Measurements from ENCODE around the gene B4GALT3.

Gene B4GALT3

GRCh38 chr1:161190962-161191521 lies 13.7 kb upstream of the B4GALT3 start:
- no peak for TF ChIP-seq TEAD4 (IDR thresholded peaks at IDR 0.05)
- TF ChIP-seq CEBPB (IDR thresholded peaks at IDR 0.05) = no peak
- no peak for TF ChIP-seq CREB1 (IDR thresholded peaks at IDR 0.05; ENCODE audit: low read depth)
- no peak for TF ChIP-seq YY1 (IDR thresholded peaks at IDR 0.05; ENCODE audit: low read depth)
- TF ChIP-seq TCF12 (IDR thresholded peaks at IDR 0.05; ENCODE audit: low read depth) = no peak
- TF ChIP-seq EGR1 (IDR thresholded peaks at IDR 0.05) = no peak
- no peak for TF ChIP-seq MAX (IDR thresholded peaks at IDR 0.05)
- TF ChIP-seq USF1 (IDR thresholded peaks at IDR 0.05) = no peak
- no peak for TF ChIP-seq REST (IDR thresholded peaks at IDR 0.05; ENCODE audit: low read depth)
- no peak for TF ChIP-seq EP300 (IDR thresholded peaks at IDR 0.05; ENCODE audit: borderline replicate concordance)
- no peak for TF ChIP-seq FOXM1 (IDR thresholded peaks at IDR 0.05; ENCODE audit: borderline replicate concordance, low read depth)
- no peak for TF ChIP-seq RAD21 (IDR thresholded peaks at IDR 0.05; ENCODE audit: low read depth)
- no peak for TF ChIP-seq ZBTB7A (IDR thresholded peaks at IDR 0.05; ENCODE audit: low read depth)
- no peak for TF ChIP-seq TAF1 (IDR thresholded peaks at IDR 0.05; ENCODE audit: low read depth)
- no peak for TF ChIP-seq NFIC (IDR thresholded peaks at IDR 0.05)

GRCh38 chr1:161189036-161189435 lies 11.7 kb upstream of the B4GALT3 start:
- TF ChIP-seq CREB1 (IDR thresholded peaks at IDR 0.05; ENCODE audit: low read depth) (no peak), YY1 (IDR thresholded peaks at IDR 0.05; ENCODE audit: low read depth) (no peak), CEBPB (IDR thresholded peaks at IDR 0.05) (no peak), TCF12 (IDR thresholded peaks at IDR 0.05; ENCODE audit: low read depth) (no peak), EGR1 (IDR thresholded peaks at IDR 0.05) (no peak), TEAD4 (IDR thresholded peaks at IDR 0.05) (no peak), MAX (IDR thresholded peaks at IDR 0.05) (no peak), RAD21 (IDR thresholded peaks at IDR 0.05; ENCODE audit: low read depth) (no peak), USF1 (IDR thresholded peaks at IDR 0.05) (no peak), NFIC (IDR thresholded peaks at IDR 0.05) (no peak), EP300 (IDR thresholded peaks at IDR 0.05; ENCODE audit: borderline replicate concordance) (no peak), TAF1 (IDR thresholded peaks at IDR 0.05; ENCODE audit: low read depth) (no peak), FOXM1 (IDR thresholded peaks at IDR 0.05; ENCODE audit: borderline replicate concordance, low read depth) (no peak), ZBTB7A (IDR thresholded peaks at IDR 0.05; ENCODE audit: low read depth) (no peak), REST (IDR thresholded peaks at IDR 0.05; ENCODE audit: low read depth) (no peak)

GRCh38 chr1:161188381-161188780 lies 11.1 kb upstream of the B4GALT3 start:
- TF ChIP-seq EP300 (IDR thresholded peaks at IDR 0.05; ENCODE audit: borderline replicate concordance) = no peak
- TF ChIP-seq RAD21 (IDR thresholded peaks at IDR 0.05; ENCODE audit: low read depth) = no peak
- TF ChIP-seq MAX (IDR thresholded peaks at IDR 0.05) = no peak
- TF ChIP-seq CREB1 (IDR thresholded peaks at IDR 0.05; ENCODE audit: low read depth) = no peak
- no peak for TF ChIP-seq FOXM1 (IDR thresholded peaks at IDR 0.05; ENCODE audit: borderline replicate concordance, low read depth)
- TF ChIP-seq USF1 (IDR thresholded peaks at IDR 0.05) = no peak
- no peak for TF ChIP-seq TEAD4 (IDR thresholded peaks at IDR 0.05)
- TF ChIP-seq TCF12 (IDR thresholded peaks at IDR 0.05; ENCODE audit: low read depth) = no peak
- TF ChIP-seq REST (IDR thresholded peaks at IDR 0.05; ENCODE audit: low read depth) = no peak
- no peak for TF ChIP-seq ZBTB7A (IDR thresholded peaks at IDR 0.05; ENCODE audit: low read depth)
- TF ChIP-seq TAF1 (IDR thresholded peaks at IDR 0.05; ENCODE audit: low read depth) = no peak
- no peak for TF ChIP-seq YY1 (IDR thresholded peaks at IDR 0.05; ENCODE audit: low read depth)
- no peak for TF ChIP-seq NFIC (IDR thresholded peaks at IDR 0.05)
- no peak for TF ChIP-seq EGR1 (IDR thresholded peaks at IDR 0.05)
- TF ChIP-seq CEBPB (IDR thresholded peaks at IDR 0.05) = no peak

All from Ishikawa (cell line).